H1 (cell line): ENCODE data around the gene SLC17A3.

Experiments
- ATF3 ChIP-seq: IDR thresholded peaks from 2 replicates; pipeline ENCODE4 v1.6.1; 2011; ENCODE audit warnings: low read depth, mild to moderate bottlenecking, low read length; ENCODE audit not compliant: insufficient read depth
- CHD2 ChIP-seq: IDR thresholded peaks from 2 replicates; pipeline ENCODE4 v1.6.1; 2012; ENCODE audit warnings: low read length, improper control_type of control experiment
- CREB1 ChIP-seq: IDR thresholded peaks from 2 replicates; pipeline ENCODE4 v1.6.1; 2012; ENCODE audit warnings: inconsistent platforms
- EP300 ChIP-seq, 2 experiments: IDR thresholded peaks; 1 replicate in 1 of 2; 2 replicates in 1 of 2; pipeline ENCODE4 v1.6.1; 2011 to 2012; ENCODE audit warnings: low read depth in 2 of 2, low read length in 2 of 2, mild to moderate bottlenecking in 2 of 2, borderline replicate concordance in 1 of 2, inconsistent platforms in 1 of 2, moderate library complexity in 1 of 2
- JUN ChIP-seq: IDR thresholded peaks from 2 replicates; pipeline ENCODE4 v1.6.1; 2011; ENCODE audit warnings: low read depth, mild to moderate bottlenecking, improper control_type of control experiment, low read length
- JUND ChIP-seq: IDR thresholded peaks from 2 replicates; pipeline ENCODE4 v1.6.1; 2011; ENCODE audit warnings: mild to moderate bottlenecking, improper control_type of control experiment, low read length
- MAFK ChIP-seq: IDR thresholded peaks from 2 replicates; pipeline ENCODE4 v1.6.1; 2012; ENCODE audit warnings: low read depth, mild to moderate bottlenecking, improper control_type of control experiment, low read length
- PHF8 ChIP-seq: fragments of 200-600 bp; sonication (generic); conservative IDR thresholded peaks from 2 replicates; pipeline ENCODE4 v1.7.1; 2012; ENCODE audit warnings: low read depth, mild to moderate bottlenecking, inconsistent platforms, low read length, moderate library complexity
- SP1 ChIP-seq: IDR thresholded peaks from 2 replicates; pipeline ENCODE4 v1.6.1; 2011; ENCODE audit warnings: low read depth, low read length
- TAF1 ChIP-seq: IDR thresholded peaks from 2 replicates; pipeline ENCODE4 v1.6.1; 2011; ENCODE audit warnings: mild to moderate bottlenecking, low read depth, low read length
- TF ChIP-seq, protein P1 (sequence below), 3 experiments: IDR thresholded peaks; 1 replicate in 2 of 3; 2 replicates in 1 of 3; pipeline versions ENCODE4 v1.5.1 to v1.6.1; 2011; ENCODE audit warnings: low read length in 3 of 3, mild to moderate bottlenecking in 3 of 3, inconsistent platforms in 2 of 3, low read depth in 1 of 3, moderate library complexity in 1 of 3; ENCODE audit not compliant: insufficient read depth in 1 of 3; ENCODE audit errors: control extremely low read depth in 1 of 3
- TF ChIP-seq, protein P2 (sequence below): IDR thresholded peaks from 2 replicates; pipeline ENCODE4 v1.6.1; 2012; ENCODE audit warnings: inconsistent platforms

DNA sequence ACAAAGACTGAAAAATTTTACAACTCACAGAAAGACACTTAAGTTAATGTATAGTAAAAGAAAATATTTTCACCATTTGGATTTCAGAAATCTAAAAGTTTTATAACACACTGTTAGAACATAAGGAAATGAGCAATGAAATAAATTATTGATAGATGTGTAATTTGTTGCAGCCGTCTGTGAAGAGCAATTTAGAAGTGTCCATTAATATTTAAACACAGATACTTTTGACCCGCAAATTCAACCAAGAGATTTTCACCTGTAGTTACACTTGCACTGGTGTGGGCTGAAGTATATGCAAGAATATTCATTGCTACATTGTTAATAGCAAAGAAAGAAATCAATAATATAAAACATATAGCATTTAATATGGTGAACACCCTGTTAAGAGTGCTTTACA is 14.6 kb upstream of the SLC17A3 start:
- TF ChIP-seq, protein P1, sequence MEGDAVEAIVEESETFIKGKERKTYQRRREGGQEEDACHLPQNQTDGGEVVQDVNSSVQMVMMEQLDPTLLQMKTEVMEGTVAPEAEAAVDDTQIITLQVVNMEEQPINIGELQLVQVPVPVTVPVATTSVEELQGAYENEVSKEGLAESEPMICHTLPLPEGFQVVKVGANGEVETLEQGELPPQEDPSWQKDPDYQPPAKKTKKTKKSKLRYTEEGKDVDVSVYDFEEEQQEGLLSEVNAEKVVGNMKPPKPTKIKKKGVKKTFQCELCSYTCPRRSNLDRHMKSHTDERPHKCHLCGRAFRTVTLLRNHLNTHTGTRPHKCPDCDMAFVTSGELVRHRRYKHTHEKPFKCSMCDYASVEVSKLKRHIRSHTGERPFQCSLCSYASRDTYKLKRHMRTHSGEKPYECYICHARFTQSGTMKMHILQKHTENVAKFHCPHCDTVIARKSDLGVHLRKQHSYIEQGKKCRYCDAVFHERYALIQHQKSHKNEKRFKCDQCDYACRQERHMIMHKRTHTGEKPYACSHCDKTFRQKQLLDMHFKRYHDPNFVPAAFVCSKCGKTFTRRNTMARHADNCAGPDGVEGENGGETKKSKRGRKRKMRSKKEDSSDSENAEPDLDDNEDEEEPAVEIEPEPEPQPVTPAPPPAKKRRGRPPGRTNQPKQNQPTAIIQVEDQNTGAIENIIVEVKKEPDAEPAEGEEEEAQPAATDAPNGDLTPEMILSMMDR (IDR thresholded peaks at IDR 0.05; ENCODE audit: control extremely low read depth in 1 of 3, insufficient read depth in 1 of 3, low read depth in 1 of 3, low read length in 3 of 3): no peak
- TF ChIP-seq MAFK (no peak), EP300 (IDR thresholded peaks at IDR 0.05; ENCODE audit: borderline replicate concordance in 1 of 2, low read depth in 2 of 2, low read length in 2 of 2) (no peak), PHF8 (no peak), JUN (no peak), CHD2 (no peak), JUND (no peak), TAF1 (no peak), CREB1 (no peak), SP1 (no peak), ATF3 (no peak)
- TF ChIP-seq, protein P2, sequence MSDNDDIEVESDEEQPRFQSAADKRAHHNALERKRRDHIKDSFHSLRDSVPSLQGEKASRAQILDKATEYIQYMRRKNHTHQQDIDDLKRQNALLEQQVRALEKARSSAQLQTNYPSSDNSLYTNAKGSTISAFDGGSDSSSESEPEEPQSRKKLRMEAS: no peak
